ENCODE results near the gene MRAP2.

The MRAP2 gene

GRCh38 chr6:84137051-84137375, 103.4 kb downstream of the MRAP2 start:
- DNase-seq: no peak

- no peak for DNase-seq
Measured at GRCh38 chr6:84137989-84138575, 104.5 kb downstream of the MRAP2 start.

GRCh38 chr6:84139311-84139710, 105.7 kb downstream of the MRAP2 start:
- no peak for DNase-seq
